ENCODE data around the gene PGAM2.

PGAM2 gene

GRCh38 chr7:44065431-44066110 lies at the start of gene PGAM2:
TSS of gene PGAM2 (minus strand) at chr7:44065567. CDS start at chr7:44065529, 38 bp downstream.
- H3K79me2 ChIP-seq (ENCODE audit: control insufficient read depth, insufficient read depth, low read length, unreplicated experiment) = no peaks in the 10 kb centered on the region

DNA sequence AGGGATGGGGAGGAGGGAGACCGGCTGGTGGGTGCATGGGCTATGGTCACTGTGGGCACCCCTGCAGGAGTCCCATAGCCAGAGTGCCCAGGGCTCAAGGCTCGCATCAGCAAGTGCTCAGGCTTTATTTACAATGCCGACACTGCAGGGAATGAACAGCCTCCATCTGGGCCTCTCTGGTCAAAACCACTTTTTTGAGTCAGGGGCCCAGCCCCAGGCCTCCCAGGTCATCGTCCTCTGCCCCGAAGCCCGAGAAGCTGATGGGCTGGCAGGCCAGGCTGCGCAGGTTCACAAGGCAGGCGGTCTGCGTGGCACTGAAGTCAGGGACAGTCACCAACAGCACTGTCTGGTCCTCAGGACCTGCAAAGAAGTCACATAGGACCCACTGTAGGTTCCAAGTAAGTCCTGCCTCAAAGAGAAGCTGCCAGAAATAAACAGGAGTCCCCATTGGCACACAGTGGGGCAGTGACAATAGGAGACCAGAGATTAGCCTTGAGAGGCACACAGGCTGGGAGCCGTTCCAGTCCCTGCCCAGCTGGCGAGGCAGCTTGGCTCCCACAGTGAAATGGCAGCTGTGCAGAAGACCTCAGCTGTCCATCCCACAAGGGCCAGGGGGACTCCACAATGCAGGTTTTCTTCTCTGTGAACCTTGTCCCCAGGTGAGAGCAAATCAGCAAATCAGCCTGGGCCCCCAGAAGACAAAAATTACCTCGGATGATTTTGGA lies 49.4 kb upstream of the PGAM2 start:
- H3K4me1 ChIP-seq (ENCODE audit: control insufficient read depth, insufficient read depth, low read length, unreplicated experiment) = peaks cover 5% of the 10 kb centered on the region
- H3K36me3 ChIP-seq (ENCODE audit: insufficient read depth, low read length) = peaks cover 2% of the 10 kb centered on the region; the same call in 1 of the 2 replicates
- H2AFZ ChIP-seq (ENCODE audit: low read length, unreplicated experiment) = no peak overlapping the region
- H3K27me3 ChIP-seq (ENCODE audit: insufficient read depth, low read length) = no peaks in the 10 kb centered on the region
- H3K79me2 ChIP-seq (ENCODE audit: control insufficient read depth, insufficient read depth, low read length, unreplicated experiment) = peaks cover 7% of the 10 kb centered on the region
- no peak overlapping the region for H3K4me3 ChIP-seq (ENCODE audit: low read depth, low read length)
- no peak overlapping the region for H3K27ac ChIP-seq (ENCODE audit: low read depth, low read length)

More at GRCh38 chr7:44065431-44066110, at the start of gene PGAM2:
- Histone ChIP-seq H2AFZ (ENCODE audit: low read length, unreplicated experiment) (no peak within 1 kb of the TSS), H3K4me1 (ENCODE audit: control insufficient read depth, insufficient read depth, low read length, unreplicated experiment) (peaks cover 12% of the 10 kb centered on the region), H3K27me3 (ENCODE audit: insufficient read depth, low read length) (peaks cover 9% of the 10 kb centered on the region; the same call in 1 of the 2 replicates), H3K27ac (ENCODE audit: low read depth, low read length) (no peak within 1 kb of the TSS), H3K4me3 (ENCODE audit: low read depth, low read length) (no peak within 1 kb of the TSS), H3K36me3 (ENCODE audit: insufficient read depth, low read length) (no peaks in the 10 kb centered on the region)

GRCh38 chr7:44113764-44114354 lies 48.5 kb upstream of the PGAM2 start:
- Histone ChIP-seq H3K27ac (ENCODE audit: low read depth, low read length) (no peak overlapping the region), H3K36me3 (ENCODE audit: insufficient read depth, low read length) (no peaks in the 10 kb centered on the region; the same call in 1 of the 2 replicates), H3K4me1 (ENCODE audit: control insufficient read depth, insufficient read depth, low read length, unreplicated experiment) (peaks cover 5% of the 10 kb centered on the region), H3K79me2 (ENCODE audit: control insufficient read depth, insufficient read depth, low read length, unreplicated experiment) (no peaks in the 10 kb centered on the region), H3K4me3 (ENCODE audit: low read depth, low read length) (no peak overlapping the region), H2AFZ (ENCODE audit: low read length, unreplicated experiment) (no peak overlapping the region), H3K27me3 (ENCODE audit: insufficient read depth, low read length) (no peaks in the 10 kb centered on the region)

DNA sequence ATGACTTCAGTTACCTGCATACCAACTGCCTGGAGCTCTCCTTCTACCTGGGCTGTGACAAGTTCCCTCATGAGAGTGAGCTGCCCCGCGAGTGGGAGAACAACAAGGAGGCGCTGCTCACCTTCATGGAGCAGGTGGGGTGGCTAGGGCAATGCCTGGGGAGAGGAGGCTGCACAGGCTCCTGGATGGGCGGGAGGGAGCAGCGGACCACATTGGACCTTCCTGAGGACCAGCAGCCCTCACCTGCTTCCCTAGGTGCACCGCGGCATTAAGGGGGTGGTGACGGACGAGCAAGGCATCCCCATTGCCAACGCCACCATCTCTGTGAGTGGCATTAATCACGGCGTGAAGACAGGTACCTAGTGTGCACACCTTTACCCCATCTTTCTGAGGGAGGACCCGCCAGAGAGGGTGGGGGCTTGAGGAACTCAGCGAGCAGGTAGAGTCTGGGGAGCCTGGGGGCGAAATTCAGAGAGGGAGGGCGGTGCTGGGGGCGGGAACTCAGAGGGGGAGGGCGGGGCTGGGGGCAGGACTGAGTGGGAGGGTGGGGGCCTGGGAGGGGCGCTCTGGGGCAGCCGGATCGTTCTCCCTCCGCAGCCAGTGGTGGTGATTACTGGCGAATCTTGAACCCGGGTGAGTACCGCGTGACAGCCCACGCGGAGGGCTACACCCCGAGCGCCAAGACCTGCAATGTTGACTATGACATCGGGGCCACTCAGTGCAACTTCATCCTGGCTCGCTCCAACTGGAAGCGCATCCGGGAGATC lies 47.8 kb upstream of the PGAM2 start:
- Histone ChIP-seq H3K36me3 (ENCODE audit: insufficient read depth, low read length) (no peaks in the 10 kb centered on the region; the same call in 1 of the 2 replicates), H3K27ac (ENCODE audit: low read depth, low read length) (no peak overlapping the region), H2AFZ (ENCODE audit: low read length, unreplicated experiment) (no peak overlapping the region), H3K79me2 (ENCODE audit: control insufficient read depth, insufficient read depth, low read length, unreplicated experiment) (no peaks in the 10 kb centered on the region), H3K4me3 (ENCODE audit: low read depth, low read length) (no peak overlapping the region), H3K4me1 (ENCODE audit: control insufficient read depth, insufficient read depth, low read length, unreplicated experiment) (peaks cover 4% of the 10 kb centered on the region), H3K27me3 (ENCODE audit: insufficient read depth, low read length) (no peaks in the 10 kb centered on the region)

DNA sequence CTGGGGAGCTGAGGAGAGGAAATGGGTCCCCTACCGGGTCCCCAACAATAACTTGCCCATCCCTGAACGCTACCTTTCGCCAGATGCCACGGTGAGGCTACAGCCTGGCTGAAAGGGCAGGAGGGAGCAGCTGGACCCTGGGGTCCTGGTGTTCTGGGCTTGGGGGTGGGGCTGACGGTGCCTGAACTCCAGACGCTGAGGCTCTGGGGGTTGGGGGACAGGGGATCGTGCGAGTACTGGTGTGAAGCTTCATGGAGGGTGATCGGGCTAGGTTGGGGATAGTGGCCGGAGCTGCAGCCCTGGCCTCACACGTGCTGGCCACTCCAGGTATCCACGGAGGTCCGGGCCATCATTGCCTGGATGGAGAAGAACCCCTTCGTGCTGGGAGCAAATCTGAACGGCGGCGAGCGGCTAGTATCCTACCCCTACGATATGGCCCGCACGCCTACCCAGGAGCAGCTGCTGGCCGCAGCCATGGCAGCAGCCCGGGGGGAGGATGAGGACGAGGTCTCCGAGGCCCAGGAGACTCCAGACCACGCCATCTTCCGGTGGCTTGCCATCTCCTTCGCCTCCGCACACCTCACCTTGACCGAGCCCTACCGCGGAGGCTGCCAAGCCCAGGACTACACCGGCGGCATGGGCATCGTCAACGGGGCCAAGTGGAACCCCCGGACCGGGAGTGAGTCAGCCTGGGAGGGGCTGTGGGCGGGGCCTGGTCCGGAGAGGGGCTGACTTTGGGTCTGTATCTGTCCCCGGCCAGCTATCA lies 47.0 kb upstream of the PGAM2 start:
- no peak overlapping the region for H3K27ac ChIP-seq (ENCODE audit: low read depth, low read length)

DNA sequence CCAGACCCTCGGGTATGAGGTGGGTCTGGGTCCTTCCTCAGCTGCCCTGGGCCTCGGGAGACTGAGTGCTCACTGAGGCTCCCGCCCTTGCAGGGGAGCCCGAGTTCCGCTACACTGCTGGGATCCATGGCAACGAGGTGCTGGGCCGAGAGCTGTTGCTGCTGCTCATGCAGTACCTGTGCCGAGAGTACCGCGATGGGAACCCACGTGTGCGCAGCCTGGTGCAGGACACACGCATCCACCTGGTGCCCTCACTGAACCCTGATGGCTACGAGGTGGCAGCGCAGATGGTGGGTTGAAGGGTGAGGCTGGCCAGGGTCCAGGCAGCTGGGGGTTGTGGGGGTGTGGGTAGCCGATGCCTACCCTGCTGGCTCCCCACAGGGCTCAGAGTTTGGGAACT lies 46.4 kb upstream of the PGAM2 start:
- Histone ChIP-seq H3K27ac (ENCODE audit: low read depth, low read length) (no peak overlapping the region), H3K27me3 (ENCODE audit: insufficient read depth, low read length) (no peaks in the 10 kb centered on the region), H3K79me2 (ENCODE audit: control insufficient read depth, insufficient read depth, low read length, unreplicated experiment) (peaks cover 4% of the 10 kb centered on the region), H3K4me1 (ENCODE audit: control insufficient read depth, insufficient read depth, low read length, unreplicated experiment) (peaks cover under 1% of the 10 kb centered on the region), H3K36me3 (ENCODE audit: insufficient read depth, low read length) (no peaks in the 10 kb centered on the region), H2AFZ (ENCODE audit: low read length, unreplicated experiment) (no peak overlapping the region), H3K4me3 (ENCODE audit: low read depth, low read length) (no peak overlapping the region)

More for the DNA sequence above, 47.0 kb upstream of the PGAM2 start:
- Histone ChIP-seq H3K4me3 (ENCODE audit: low read depth, low read length) (no peak overlapping the region), H3K36me3 (ENCODE audit: insufficient read depth, low read length) (no peaks in the 10 kb centered on the region; the same call in 1 of the 2 replicates), H3K79me2 (ENCODE audit: control insufficient read depth, insufficient read depth, low read length, unreplicated experiment) (no peaks in the 10 kb centered on the region), H3K27me3 (ENCODE audit: insufficient read depth, low read length) (no peaks in the 10 kb centered on the region), H3K4me1 (ENCODE audit: control insufficient read depth, insufficient read depth, low read length, unreplicated experiment) (no peaks in the 10 kb centered on the region), H2AFZ (ENCODE audit: low read length, unreplicated experiment) (no peak overlapping the region)

DNA sequence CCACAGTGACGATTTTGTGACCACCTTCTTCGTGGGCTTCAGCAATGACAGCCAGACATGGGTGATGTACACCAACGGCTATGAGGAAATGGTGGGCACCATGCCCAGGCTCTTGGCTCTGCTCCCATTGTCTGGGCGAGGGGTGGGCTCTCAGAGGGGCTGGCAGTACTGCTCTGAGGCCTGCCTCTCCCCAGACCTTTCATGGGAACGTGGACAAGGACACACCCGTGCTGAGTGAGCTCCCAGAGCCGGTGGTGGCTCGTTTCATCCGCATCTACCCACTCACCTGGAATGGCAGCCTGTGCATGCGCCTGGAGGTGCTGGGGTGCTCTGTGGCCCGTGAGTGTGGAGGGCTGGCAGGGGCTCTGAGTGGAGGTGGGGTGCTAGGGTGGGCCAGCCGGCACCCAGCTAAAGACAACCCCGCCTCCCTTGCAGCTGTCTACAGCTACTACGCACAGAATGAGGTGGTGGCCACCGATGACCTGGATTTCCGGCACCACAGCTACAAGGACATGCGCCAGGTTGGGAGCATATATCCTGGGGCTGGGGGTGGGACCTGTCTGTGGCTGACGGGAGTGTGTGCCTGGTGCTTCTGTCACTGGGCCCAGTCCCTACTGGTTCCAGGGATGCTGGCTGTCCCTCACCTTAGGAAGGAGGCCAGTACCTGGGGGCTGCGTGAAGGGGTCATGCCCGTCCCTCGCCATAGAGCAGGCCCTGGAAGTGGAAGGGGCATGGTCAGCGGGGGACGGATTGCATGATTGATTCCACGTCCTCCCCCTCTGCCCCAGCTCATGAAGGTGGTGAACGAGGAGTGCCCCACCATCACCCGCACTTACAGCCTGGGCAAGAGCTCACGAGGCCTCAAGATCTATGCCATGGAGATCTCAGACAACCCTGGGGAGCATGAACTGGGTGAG lies 45.6 kb upstream of the PGAM2 start:
- H3K4me1 ChIP-seq (ENCODE audit: control insufficient read depth, insufficient read depth, low read length, unreplicated experiment) = peaks cover 9% of the 10 kb centered on the region
- H2AFZ ChIP-seq (ENCODE audit: low read length, unreplicated experiment) = no peak overlapping the region
- H3K4me3 ChIP-seq (ENCODE audit: low read depth, low read length) = no peak overlapping the region
- H3K79me2 ChIP-seq (ENCODE audit: control insufficient read depth, insufficient read depth, low read length, unreplicated experiment) = peaks cover 8% of the 10 kb centered on the region
- H3K27ac ChIP-seq (ENCODE audit: low read depth, low read length) = no peak overlapping the region
- no peaks in the 10 kb centered on the region for H3K36me3 ChIP-seq (ENCODE audit: insufficient read depth, low read length)
- H3K27me3 ChIP-seq (ENCODE audit: insufficient read depth, low read length) = no peaks in the 10 kb centered on the region

- no peak overlapping the region for H3K4me3 ChIP-seq (ENCODE audit: low read depth, low read length)
- no peak overlapping the region for H3K27ac ChIP-seq (ENCODE audit: low read depth, low read length)
- no peak overlapping the region for H2AFZ ChIP-seq (ENCODE audit: low read length, unreplicated experiment)
- H3K36me3 ChIP-seq (ENCODE audit: insufficient read depth, low read length) = no peaks in the 10 kb centered on the region
- no peaks in the 10 kb centered on the region for H3K27me3 ChIP-seq (ENCODE audit: insufficient read depth, low read length)
- H3K4me1 ChIP-seq (ENCODE audit: control insufficient read depth, insufficient read depth, low read length, unreplicated experiment) = peaks cover 18% of the 10 kb centered on the region
- peaks cover 11% of the 10 kb centered on the region for H3K79me2 ChIP-seq (ENCODE audit: control insufficient read depth, insufficient read depth, low read length, unreplicated experiment)
These were observed 44.6 kb upstream of the PGAM2 start for GRCh38 chr7:44109991-44110390.
